NCI-H2029 (cell line): ENCODE results near the gene BRSK1.

Source experiments
- DNase-seq: peaks from one replicate; lab custom pipeline; 2025; lab: John Stamatoyannopoulos, UW

BRSK1 gene

GRCh38 chr19:55283548-55284377 lies at the start of gene BRSK1:
Gene BRSK1 (plus strand): TSS chr19:55283997. CDS start chr19:55284443, 446 bp downstream.
- DNase-seq = no peak

DNA sequence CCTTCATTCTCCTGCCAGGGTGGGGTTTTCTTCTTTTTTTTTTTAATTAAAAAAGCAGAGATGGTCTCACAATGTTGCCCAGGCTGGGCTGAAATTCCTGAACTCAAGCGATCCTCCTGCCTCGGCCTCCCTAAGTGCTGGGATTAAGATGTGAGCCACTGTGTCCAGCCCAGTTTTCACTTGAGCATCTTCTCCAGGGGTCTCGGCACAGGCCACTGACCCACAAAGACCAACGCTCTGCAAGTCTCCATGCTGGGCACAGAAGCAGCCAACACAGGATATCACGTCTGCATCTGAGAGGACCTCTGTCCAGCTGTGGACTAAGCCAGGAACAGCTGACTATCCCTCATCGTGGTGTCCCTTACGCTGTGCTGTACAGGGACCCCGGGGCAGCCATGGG lies 45.8 kb upstream of the BRSK1 start:
- DNase-seq = no peak

DNA sequence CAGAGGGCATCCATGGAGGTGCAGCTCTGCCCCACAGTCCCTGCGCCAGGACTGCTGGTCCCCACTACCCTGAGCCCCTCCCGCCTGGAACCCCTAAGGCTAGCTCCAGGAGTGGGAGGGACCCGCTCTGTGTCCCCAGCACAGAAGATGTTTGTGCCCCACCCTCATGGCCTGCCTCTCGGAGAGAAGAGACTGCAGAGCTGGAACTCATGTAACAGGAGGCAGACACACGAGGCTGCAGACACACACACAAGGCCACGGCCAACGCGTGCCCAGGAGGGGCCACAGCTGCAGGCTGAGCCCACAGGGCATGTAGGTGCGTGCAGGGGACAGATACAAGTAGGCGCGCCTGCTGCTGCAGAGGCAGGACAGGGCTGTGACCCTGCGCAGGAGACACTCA lies 44.8 kb upstream of the BRSK1 start:
- DNase-seq = no peak

- DNase-seq = no peak
These were observed 43.1 kb upstream of the BRSK1 start for GRCh38 chr19:55240713-55241020.

DNA sequence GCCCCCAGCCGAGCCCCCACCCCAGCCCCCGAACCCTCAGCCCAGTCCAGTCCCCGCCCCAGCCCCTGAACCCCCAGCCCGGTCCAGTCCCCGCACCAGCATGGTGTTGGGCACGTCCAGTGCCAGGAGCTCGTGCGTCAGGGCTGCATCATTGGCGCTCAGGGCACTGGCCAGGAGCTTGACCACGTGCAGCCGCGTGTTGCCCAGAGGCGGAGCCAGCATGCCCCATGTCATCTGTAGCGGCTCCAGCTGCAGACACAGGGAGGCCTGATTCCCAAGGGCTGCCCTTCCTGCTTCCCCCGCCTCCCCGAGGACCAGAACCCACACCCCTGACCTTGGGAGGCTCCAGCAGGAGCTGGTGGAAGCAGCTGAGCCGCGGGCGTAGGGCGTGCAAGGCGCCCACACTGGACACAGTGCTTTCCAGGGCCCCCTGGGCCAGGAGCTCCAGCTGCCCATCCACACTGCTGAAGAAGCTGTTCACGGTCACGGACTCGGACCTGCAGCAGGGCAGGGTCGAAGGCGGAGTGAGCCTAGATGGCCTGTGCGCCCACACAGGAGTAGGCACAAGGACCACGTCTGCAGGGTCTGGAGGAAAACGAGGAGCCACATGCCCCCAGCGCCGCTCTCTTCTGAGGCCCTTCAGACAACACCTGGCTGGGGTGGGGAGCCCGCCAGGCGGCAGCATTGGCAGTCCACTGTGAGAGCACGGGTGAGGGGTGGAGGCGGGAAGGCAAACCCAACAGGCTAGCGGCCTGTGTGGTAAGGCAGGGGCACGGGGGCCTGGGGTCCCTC lies 42.5 kb upstream of the BRSK1 start:
- no peak for DNase-seq

DNA sequence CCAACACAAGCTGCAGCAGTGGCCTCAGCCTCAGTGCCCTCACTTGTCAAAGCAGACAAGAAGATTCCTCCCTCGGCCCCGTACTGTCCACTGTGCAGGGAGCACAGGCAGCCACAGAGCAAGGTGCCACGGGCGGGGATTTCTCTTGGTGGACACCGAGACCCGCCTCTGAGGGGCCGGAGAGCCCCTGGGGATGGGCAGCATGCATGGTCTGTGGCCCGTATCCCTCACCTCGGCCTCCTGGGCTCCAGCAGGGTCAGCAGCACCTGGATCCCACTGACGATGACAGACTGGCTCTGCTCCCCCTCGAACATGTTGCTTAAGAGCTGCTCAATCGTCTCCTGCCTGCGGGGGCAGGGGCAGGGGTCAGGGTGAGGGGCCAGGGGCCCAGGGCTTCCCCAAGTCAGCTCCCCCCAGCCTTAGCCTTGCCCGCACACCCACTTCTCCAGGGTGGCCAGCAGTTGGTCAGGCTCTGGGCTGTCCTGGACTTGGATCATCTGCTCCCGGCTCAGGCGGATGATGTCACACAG lies 41.8 kb upstream of the BRSK1 start:
- no peak for DNase-seq

DNA sequence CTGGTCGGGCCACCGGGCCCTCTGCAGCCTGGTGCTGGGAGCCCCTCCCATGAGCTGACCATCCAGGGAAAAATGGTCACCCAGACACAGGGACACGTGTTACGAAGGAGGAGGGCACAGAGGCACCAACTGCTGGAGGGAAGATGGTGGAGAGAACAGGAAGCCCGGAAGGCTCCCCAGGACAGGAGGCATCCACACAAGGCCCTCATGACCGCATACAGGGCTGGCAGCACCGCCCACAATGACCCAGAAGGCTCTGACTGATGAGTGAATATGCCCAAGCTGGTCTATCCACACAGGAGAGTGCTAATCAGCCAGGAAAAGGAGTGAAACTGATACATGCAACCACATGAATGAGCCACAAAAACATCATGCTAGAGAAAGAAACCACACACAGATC lies 41.3 kb upstream of the BRSK1 start:
- no peak for DNase-seq

- no peak for DNase-seq
These were observed 39.7 kb upstream of the BRSK1 start for GRCh38 chr19:55244004-55244680.

- DNase-seq = no peak
These were observed 38.4 kb upstream of the BRSK1 start for GRCh38 chr19:55245236-55245904.

DNA sequence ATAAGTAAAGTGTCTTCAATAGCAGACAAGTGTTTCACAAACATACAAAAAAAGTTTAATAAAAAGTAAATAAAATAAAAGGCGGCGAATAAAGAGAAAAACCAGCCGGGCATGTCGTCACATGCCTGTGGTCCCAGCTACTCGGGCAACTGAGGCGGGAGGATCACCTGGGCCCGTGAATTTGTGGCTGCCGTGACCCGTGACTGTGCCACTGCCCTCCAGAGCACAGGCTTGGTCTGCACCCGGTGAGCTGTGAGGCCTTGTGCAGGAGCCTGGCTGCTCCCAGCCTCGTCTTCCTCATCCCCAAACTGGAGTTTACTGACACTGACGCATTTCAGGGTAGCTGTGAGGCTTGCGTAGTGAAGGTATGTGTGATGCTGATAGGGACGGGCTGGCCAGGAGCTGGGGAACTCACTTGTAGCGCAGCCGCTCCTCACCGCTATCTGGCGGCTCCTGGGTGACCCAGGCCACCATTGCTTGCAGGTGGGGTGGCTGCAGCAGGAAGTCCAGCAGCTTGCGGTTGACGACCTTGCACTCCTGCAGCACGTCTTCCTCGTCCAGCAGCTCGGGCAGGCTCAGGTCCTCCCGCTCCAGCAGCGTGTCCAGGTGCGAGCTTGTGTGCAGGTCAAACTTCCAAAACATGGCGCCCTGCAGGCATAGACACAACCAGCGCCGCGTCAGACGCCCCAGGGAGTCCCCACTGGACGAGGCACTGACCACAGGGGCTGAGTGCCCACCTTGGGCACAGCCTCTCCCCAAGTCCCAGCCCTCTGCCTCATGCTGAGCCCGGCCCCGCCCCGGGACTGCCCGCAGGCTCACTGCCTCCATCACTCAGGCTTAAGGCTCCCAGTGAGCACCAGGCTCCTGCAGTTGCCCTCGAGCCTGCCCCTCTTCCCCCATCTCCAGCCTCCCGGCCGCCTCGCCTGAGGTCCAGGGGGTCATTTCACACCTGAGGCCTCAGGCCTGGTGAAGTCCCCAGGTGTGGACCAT lies 37.0 kb upstream of the BRSK1 start:
- no peak for DNase-seq

- no peak for DNase-seq
These were observed 36.1 kb upstream of the BRSK1 start for GRCh38 chr19:55247621-55248099.

DNA sequence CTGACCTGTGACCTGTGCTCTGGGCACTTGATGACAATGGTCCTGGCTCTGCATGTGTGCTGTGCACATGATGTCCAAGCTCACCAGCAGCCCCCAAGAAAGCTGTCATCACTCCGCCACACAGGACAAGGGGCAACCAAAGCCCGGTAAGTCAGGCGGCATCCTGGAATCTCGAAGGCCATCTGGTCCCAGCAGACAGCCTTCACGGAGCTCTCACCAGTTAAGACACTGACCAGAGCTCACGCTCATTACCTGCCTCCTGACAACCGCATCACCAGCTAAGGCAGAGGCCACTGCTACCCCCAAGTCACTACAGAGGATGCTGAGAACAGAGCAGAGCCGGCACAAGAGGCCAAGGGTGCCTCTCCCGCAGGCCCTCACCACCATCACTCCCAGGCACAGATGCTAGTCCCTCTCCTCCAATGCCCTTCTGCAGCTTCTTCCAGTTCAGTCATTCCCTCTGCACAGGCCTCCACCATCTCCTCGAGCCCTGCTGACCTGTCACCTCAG lies 35.6 kb upstream of the BRSK1 start:
- no peak for DNase-seq

- no peak for DNase-seq
These were observed 35.1 kb upstream of the BRSK1 start for GRCh38 chr19:55248704-55249103.

DNA sequence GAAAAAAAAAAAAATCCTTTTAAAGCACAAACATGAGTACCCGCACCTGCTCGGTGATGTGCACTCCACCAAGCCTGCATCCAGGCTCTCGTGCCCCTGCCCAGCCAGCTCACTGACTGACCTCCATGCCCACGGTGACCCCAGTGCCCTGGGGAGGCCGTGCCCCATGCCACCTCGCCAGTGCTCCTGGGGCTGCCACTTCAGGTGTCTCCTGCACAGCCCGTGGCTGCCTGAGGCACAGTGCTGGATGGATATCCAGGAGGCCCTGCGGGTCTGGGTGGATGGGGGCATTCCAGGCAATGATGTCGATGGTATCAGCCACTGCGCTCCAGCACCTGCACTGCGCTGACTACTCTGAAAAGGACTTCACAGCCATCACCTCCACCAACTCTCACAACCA lies 34.0 kb upstream of the BRSK1 start:
- no peak for DNase-seq

- DNase-seq = no peak
These were observed 33.3 kb upstream of the BRSK1 start for GRCh38 chr19:55250262-55251036.

DNA sequence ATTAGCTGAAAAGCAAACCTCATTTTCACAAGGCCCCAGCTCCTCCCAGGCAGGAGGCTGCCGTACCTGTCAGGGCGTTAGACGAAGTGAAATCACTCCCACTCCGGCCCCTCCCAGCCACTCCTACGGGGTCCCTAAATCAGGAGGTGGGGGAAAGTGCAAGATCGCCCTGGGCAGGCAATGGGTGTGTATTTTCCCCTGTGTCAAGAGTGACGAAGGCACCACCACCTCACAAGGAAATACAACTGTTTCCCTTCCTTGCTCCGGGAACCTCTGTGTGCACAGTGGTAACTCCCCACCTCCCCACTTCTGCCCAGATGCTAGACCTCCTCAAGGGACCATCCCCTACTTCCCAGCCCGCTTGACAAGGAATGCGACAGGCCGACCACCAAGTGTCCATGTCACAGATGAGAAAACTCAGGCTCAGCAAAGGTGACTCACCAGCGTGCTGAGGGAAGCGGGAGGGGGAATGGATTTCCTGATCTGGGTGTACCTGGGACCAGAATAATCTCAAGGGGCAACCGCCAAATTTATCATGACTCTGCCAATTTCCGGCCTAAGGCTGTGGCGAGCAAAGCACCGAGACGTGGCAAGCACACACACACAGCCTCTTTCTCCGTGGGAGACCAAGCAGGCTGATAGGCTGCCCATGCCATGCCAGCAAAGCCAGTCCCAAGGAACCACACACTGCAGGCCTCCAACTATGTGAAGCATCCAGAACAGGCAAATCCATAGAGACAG lies 32.3 kb upstream of the BRSK1 start:
- no peak for DNase-seq

DNA sequence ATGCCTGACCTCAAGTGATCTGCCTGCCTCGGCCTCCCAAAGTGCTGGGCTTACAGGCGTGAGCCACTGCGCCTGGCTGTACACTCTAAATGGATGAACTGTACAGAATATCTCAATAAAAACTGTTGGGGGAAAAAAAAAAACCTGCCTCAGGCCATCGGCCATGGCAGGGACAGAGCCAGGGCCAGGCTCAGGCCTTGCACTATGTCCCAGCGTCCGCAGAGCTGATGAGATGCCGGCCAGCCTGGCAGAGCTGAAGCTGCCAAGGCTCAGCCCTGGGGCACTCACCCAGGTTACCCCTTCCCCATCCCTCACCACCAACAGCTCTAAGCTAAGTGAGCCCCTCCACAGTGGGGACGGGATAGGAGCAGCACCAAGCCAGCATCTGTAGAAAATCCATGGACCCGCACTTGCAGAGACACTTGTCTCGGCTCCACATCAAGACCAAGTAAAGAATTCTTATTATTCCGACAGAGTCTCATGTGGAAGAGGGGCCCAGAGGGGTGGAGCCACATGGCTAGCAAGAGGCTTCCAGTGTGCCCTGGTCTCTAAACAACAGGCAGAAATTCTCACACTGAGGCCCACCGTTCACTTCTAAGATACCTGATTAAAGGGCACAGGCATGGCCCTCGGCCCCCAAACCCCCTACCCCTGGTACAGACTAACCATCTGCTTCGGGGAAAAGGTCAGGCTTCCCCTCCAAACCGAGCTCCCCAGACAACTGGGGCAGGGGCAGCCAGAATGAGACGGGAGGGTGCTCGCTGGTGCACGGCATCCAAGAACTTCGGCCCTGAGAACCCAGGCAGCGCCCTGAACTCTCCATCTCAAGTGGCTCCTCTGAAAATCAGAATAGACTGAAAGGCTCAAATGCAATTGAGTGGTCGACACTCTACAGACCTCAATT lies 30.8 kb upstream of the BRSK1 start:
- DNase-seq = no peak
